ENCODE data around the gene HES6.

DNA sequence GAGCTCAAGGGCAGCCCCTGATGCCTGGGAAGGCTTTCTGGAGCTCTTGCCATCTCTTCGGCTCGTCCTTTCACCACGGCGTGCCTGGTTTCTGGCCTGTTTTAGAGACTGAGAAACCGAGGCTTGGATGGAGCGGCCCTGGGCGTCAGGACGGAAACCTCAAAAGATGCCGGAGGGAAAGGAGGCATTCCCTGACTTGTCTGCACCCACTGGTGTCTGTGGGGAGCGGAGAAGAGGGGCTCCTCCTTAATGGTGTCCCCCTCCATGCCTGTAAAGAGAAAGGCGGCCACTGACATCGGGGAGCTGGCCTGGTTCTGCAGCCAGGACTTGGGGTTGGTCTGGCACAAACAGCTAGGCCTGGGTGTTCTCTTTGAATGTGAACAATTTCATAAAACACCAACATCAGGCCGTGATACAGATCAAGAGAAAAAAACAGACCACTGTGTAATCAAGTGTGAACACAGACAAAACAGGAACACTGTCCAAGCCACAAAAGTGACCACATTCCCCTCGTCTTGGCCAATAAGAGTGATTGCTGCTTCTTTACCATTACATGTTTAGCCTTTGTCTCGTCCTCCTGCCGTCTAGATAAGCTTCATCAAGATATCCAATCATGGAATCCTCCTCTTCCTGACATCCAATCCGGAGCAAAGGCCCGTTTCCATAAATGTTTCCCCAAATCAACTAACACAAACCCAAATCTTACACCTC is 35.7 kb downstream of the HES6 start:
- TF ChIP-seq CTCF (IDR thresholded peaks at IDR 0.05; ENCODE audit: low read length) (no peak), EZH2 (optimal IDR thresholded peaks at IDR 0.05; ENCODE audit: low read depth, low read length) (no peak)

Measured in MM.1S (cell line).